GM21576 (cell line): Measurements from ENCODE around the gene RRAD.
"Not testable (repeated sequence)": the region's sequence is repeated elsewhere in the genome, so short reads cannot be mapped to it uniquely, and the experiment has no call there.

ENCODE experiments used
- ATAC-seq: cut with Tn5 transposase; IDR thresholded peaks from one replicate; pipeline ENCODE4 v1.9.1; 2021; ENCODE audit warnings: mild to moderate bottlenecking, moderate library complexity; ENCODE audit not compliant: unreplicated experiment

RRAD gene

GRCh38 chr16:66935314-66936011 is 10.1 kb upstream of the RRAD start, which contains the start of gene CES2:
Gene CES2 (plus strand): TSS chr16:66935516. CDS start chr16:66935636, 120 bp downstream.
- no peak for ATAC-seq

GRCh38 chr16:66934839-66935313 is 9.5 kb upstream of the RRAD start:
- not testable (repeated sequence) for ATAC-seq

- ATAC-seq = peak; percentile 56
Measured at GRCh38 chr16:66934138-66934838, 9.0 kb upstream of the RRAD start, which contains the start of gene CIAO2B. Gene CIAO2B (minus strand): TSS chr16:66934402. CDS start chr16:66934364, 38 bp downstream.

GRCh38 chr16:66933776-66934137 is 8.4 kb upstream of the RRAD start:
- ATAC-seq = no peak

- no peak for ATAC-seq
Measured at GRCh38 chr16:66932076-66932475, 6.7 kb upstream of the RRAD start.

GRCh38 chr16:66931665-66932064 is 6.3 kb upstream of the RRAD start:
- ATAC-seq = no peak

- no peak for ATAC-seq
Measured at GRCh38 chr16:66930189-66930588, 4.9 kb upstream of the RRAD start.

GRCh38 chr16:66928702-66929388 is 3.5 kb upstream of the RRAD start:
- no peak for ATAC-seq

GRCh38 chr16:66927918-66928649 is 2.7 kb upstream of the RRAD start:
- no peak for ATAC-seq

GRCh38 chr16:66926961-66927436 is 1.7 kb upstream of the RRAD start:
- ATAC-seq = no peak

GRCh38 chr16:66926171-66926947 is 1.0 kb upstream of the RRAD start:
- ATAC-seq = no peak

- no peak for ATAC-seq
Measured at GRCh38 chr16:66924527-66925321, 611 bp downstream of the RRAD start.

- ATAC-seq = no peak
Measured at GRCh38 chr16:66923866-66924265, 1.5 kb downstream of the RRAD start.

- ATAC-seq = no peak
Measured at GRCh38 chr16:66923247-66923731, 2.0 kb downstream of the RRAD start.

GRCh38 chr16:66921729-66922450 is 3.4 kb downstream of the RRAD start:
- ATAC-seq = no peak

- no peak for ATAC-seq
Measured at GRCh38 chr16:66920924-66921680, 4.2 kb downstream of the RRAD start.

- ATAC-seq = no peak
Measured at GRCh38 chr16:66920299-66920590, 5.1 kb downstream of the RRAD start.
